Endothelial cell of umbilical vein (primary cell): Measurements from ENCODE around the gene CNST. TPM values are rescaled to one million over a fixed set of nuclear protein-coding genes. Genes with fewer than 3 reads are reported as not detected.
A peak's percentile ranks its signal among the peaks of the same experiment; 100 is the strongest.

ENCODE experiments used
- BruUV-seq: library from RNA; stranded (reverse); fragments of 400-500 nt; replicated peaks from 2 replicates; lab custom pipeline; 2021; lab: Mats Ljungman, UMichigan
- CTCF ChIA-PET: fragments of 300-600, 350-600 bp; sonication (Branson Sonifier 250); formaldehyde crosslinking; loops from one replicate; lab custom pipeline; 2021; ENCODE audit warnings: antibody characterized with exemption, inconsistent platforms; lab: Charles Lee
- POLR2A ChIA-PET: fragments of 300-600, 350-600 bp; sonication (Branson Sonifier 250); formaldehyde crosslinking; loops from one replicate; lab custom pipeline; 2021; ENCODE audit warnings: antibody characterized with exemption, inconsistent platforms; lab: Charles Lee
- DNase-seq: peaks from one replicate; pipeline ENCODE4 v3.0.0-alpha.2; 2011; ENCODE audit warnings: low read depth, low spot score
- FAIRE-seq: peaks from 2 replicates; lab custom pipeline; 2011; peaks lifted over from hg19 to GRCh38; lab: Jason Lieb, UNC
- H2AFZ ChIP-seq: 2 replicates; pipeline ENCODE4 v1.6.0; 2012; ENCODE audit warnings: low read depth, low read length, control low read depth, inconsistent platforms
- H3K27ac ChIP-seq: 2 replicates; pipeline ENCODE4 v1.5.1; 2011; ENCODE audit warnings: low read depth, mild to moderate bottlenecking, control low read depth, low read length, moderate library complexity; ENCODE audit not compliant: insufficient read depth
- H3K27me3 ChIP-seq, 2 experiments: 2 replicates each; pipeline versions ENCODE4 v1.6.0 to v1.6.1; 2011; ENCODE audit warnings: low read length in 2 of 2, mixed read lengths in 1 of 2; ENCODE audit not compliant: control insufficient read depth in 2 of 2, insufficient read depth in 2 of 2
- H3K36me3 ChIP-seq, 2 experiments: 2 replicates in 1 of 2; 3 replicates in 1 of 2; pipeline ENCODE4 v1.5.1; 2011; ENCODE audit warnings: low read length in 2 of 2, mild to moderate bottlenecking in 1 of 2, moderate library complexity in 1 of 2; ENCODE audit not compliant: control insufficient read depth in 2 of 2, insufficient read depth in 2 of 2; ENCODE audit errors: extremely low read depth in 1 of 2
- H3K4me1 ChIP-seq: 3 replicates; pipeline ENCODE4 v1.5.1; 2011; ENCODE audit warnings: mild to moderate bottlenecking, low read length; ENCODE audit not compliant: control insufficient read depth, insufficient read depth; ENCODE audit errors: extremely low read depth
- H3K4me2 ChIP-seq: 2 replicates; pipeline ENCODE4 v1.6.1; 2011; ENCODE audit warnings: low read length, control low read depth, mixed read lengths; ENCODE audit not compliant: insufficient read depth
- H3K4me3 ChIP-seq, 3 experiments: fragments of 200-600 bp in 1 of 3; sonication (generic), shearing (Covaris generic) in 1 of 3; replicated peaks in 1 of 3; 2 replicates each; pipeline ENCODE4 v1.5.1; 2011 to 2016; ENCODE audit warnings: control low read depth in 3 of 3, low read length in 3 of 3, mild to moderate bottlenecking in 2 of 3, inconsistent platforms in 1 of 3, low read depth in 1 of 3, moderate library complexity in 1 of 3; ENCODE audit not compliant: insufficient read depth in 1 of 3
- H3K79me2 ChIP-seq: 2 replicates; pipeline ENCODE4 v1.6.0; 2012; ENCODE audit warnings: low read length, inconsistent platforms; ENCODE audit not compliant: control insufficient read depth, insufficient read depth
- H3K9ac ChIP-seq: replicated peaks from 2 replicates; pipeline ENCODE3; 2011; ENCODE audit warnings: low read length, control low read depth; ENCODE audit not compliant: insufficient read depth; ENCODE audit errors: extremely low read depth
- H3K9me1 ChIP-seq: replicated peaks from 3 replicates; pipeline ENCODE4 v1.6.0; 2011; ENCODE audit warnings: mild to moderate bottlenecking, low read length; ENCODE audit not compliant: control insufficient read depth, insufficient read depth; ENCODE audit errors: extremely low read depth
- H3K9me3 ChIP-seq: replicated peaks from 2 replicates; pipeline ENCODE4 v1.5.1; 2012; ENCODE audit warnings: low read length, inconsistent platforms; ENCODE audit not compliant: control insufficient read depth, insufficient read depth
- H4K20me1 ChIP-seq: replicated peaks from 2 replicates; pipeline ENCODE3; 2011; ENCODE audit warnings: mild to moderate bottlenecking, low read length; ENCODE audit not compliant: control insufficient read depth, insufficient read depth; ENCODE audit errors: extremely low read depth
- EZH2 ChIP-seq: IDR thresholded peaks from 2 replicates; pipeline ENCODE4 v1.6.1; 2012; ENCODE audit warnings: borderline replicate concordance, low read depth, mild to moderate bottlenecking, moderate library complexity, low read length, inconsistent platforms; ENCODE audit not compliant: severe bottlenecking
- FOS ChIP-seq: IDR thresholded peaks from 2 replicates; pipeline ENCODE4 v1.6.1; 2011; ENCODE audit warnings: mild to moderate bottlenecking, low read length, moderate library complexity, borderline replicate concordance; ENCODE audit not compliant: insufficient read depth
- GATA2 ChIP-seq: IDR thresholded peaks from 2 replicates; pipeline ENCODE4 v1.7.0; 2011; ENCODE audit warnings: low read depth, mild to moderate bottlenecking, moderate library complexity, mixed read lengths, low read length; ENCODE audit not compliant: insufficient read length, insufficient read depth
- JUN ChIP-seq: IDR thresholded peaks from 2 replicates; pipeline ENCODE4 v1.6.1; 2011; ENCODE audit warnings: borderline replicate concordance, low read depth; ENCODE audit not compliant: insufficient read length, insufficient read depth
- MYC ChIP-seq: IDR thresholded peaks from one replicate; pipeline ENCODE4 v1.6.1; 2011; ENCODE audit warnings: mild to moderate bottlenecking, low read depth, low read length
- POLR2A ChIP-seq: IDR thresholded peaks from 2 replicates; pipeline ENCODE4 v1.6.1; 2012; ENCODE audit warnings: low read depth, mild to moderate bottlenecking, control low read depth, low read length
- POLR2AphosphoS5 ChIP-seq: IDR thresholded peaks from 2 replicates; pipeline ENCODE4 v1.6.1; 2012; ENCODE audit warnings: low read depth, mild to moderate bottlenecking, control low read depth, low read length, moderate library complexity; ENCODE audit not compliant: insufficient read depth
- dilution Hi-C: fragments of 300-500 bp; cut with MboI; formaldehyde crosslinking; loops from one replicate; pipeline ENCODE4 v1.15.0; 2019; ENCODE audit warnings: low sequenced_read_pairs; ENCODE audit not compliant: extremely low pct_ligation_motif_present
- intact Hi-C: fragments of 100-400 bp; cut with micrococcal nuclease; formaldehyde crosslinking; loops from one replicate; pipeline ENCODE4 v1.10.0; 2022
- polyA plus RNA-seq, 4 experiments: library from polyadenylated mRNA; depleted of rRNA in 3 of 4; stranded (reverse) in 3 of 4; unstranded in 1 of 4; fragments of >200 nt; gene quantifications; 2 replicates each; pipeline versions ENCODE4 v1.2.1 to v1.2.3, GENCODE V29; 2011 to 2012; ENCODE audit warnings: missing spikeins in 1 of 4
- total RNA-seq: library from RNA; stranded (reverse); gene quantifications from 2 replicates; pipeline ENCODE4 v1.2.3, GENCODE V29; 2021
- TF ChIP-seq, protein P1 (sequence below), 2 donors: IDR thresholded peaks; 1 replicate in 1 of 2; 2 replicates in 1 of 2; pipeline ENCODE4 v1.5.1; 2011; ENCODE audit warnings: low read length in 2 of 2, mild to moderate bottlenecking in 2 of 2, moderate library complexity in 2 of 2, control low read depth in 1 of 2, inconsistent platforms in 1 of 2, low read depth in 1 of 2; ENCODE audit not compliant: insufficient read depth in 1 of 2; ENCODE audit errors: extremely low read depth in 1 of 2
- TF ChIP-seq, protein P2 (sequence below): IDR thresholded peaks from 2 replicates; pipeline ENCODE4 v1.6.1; 2011; ENCODE audit not compliant: insufficient read depth, insufficient read length

CNST gene
- total and polyA plus RNA-seq, 2 donors (not counting 3 experiments of a cell fraction or from before 2014, with no cell fraction given), result 6.3 to 18.1 TPM

DNA sequence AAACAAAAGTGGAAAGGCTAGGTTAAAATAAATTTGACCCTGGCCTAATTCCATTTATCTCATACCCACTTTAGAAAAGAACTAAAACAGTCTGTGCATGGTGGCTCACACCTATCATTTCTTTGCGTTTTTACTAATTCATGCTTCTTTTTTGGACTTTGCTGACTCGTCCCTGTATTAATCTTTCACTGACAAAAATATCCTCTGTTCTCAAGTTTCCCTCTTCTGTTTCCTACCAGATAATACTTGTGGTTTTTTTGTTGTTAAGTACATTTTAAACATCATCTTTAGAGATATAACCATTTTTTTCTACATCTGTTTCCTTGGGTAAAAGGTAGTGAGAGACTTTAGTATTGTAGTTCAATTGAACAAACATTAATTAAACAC, 11.5 kb downstream of the CNST start:
- H2AFZ ChIP-seq, result no peak overlapping the region
- TF ChIP-seq GATA2 (no peak), FOS (no peak), POLR2A (no peak), MYC (no peak), JUN (no peak), POLR2AphosphoS5 (no peak), EZH2 (no peak)
- TF ChIP-seq, protein P1, sequence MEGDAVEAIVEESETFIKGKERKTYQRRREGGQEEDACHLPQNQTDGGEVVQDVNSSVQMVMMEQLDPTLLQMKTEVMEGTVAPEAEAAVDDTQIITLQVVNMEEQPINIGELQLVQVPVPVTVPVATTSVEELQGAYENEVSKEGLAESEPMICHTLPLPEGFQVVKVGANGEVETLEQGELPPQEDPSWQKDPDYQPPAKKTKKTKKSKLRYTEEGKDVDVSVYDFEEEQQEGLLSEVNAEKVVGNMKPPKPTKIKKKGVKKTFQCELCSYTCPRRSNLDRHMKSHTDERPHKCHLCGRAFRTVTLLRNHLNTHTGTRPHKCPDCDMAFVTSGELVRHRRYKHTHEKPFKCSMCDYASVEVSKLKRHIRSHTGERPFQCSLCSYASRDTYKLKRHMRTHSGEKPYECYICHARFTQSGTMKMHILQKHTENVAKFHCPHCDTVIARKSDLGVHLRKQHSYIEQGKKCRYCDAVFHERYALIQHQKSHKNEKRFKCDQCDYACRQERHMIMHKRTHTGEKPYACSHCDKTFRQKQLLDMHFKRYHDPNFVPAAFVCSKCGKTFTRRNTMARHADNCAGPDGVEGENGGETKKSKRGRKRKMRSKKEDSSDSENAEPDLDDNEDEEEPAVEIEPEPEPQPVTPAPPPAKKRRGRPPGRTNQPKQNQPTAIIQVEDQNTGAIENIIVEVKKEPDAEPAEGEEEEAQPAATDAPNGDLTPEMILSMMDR (IDR thresholded peaks at IDR 0.05; ENCODE audit: extremely low read depth in 1 of 2, insufficient read depth in 1 of 2, low read depth in 1 of 2, low read length in 2 of 2), result no peak
- TF ChIP-seq, protein P2, sequence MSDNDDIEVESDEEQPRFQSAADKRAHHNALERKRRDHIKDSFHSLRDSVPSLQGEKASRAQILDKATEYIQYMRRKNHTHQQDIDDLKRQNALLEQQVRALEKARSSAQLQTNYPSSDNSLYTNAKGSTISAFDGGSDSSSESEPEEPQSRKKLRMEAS, result no peak
- H3K36me3 ChIP-seq, result no peaks in the 10 kb centered on the region
- peak; percentile 37 for DNase-seq
- intact Hi-C loops, result no loop called here
- no peaks in the 10 kb centered on the region for H4K20me1 ChIP-seq
- no peak overlapping the region for H3K9ac ChIP-seq
- no TSS peak for BruUV-seq
- H3K27ac ChIP-seq, result no peak overlapping the region
- dilution Hi-C loops, result no loop called here
- no peak overlapping the region for H3K4me3 ChIP-seq
- peaks cover 48% of the 10 kb centered on the region for H3K79me2 ChIP-seq
- ChIA-PET CTCF (no interaction called here), POLR2A (no interaction called here)
- no peaks in the 10 kb centered on the region for H3K27me3 ChIP-seq
- H3K4me2 ChIP-seq, result no peak overlapping the region
- peaks cover 3% of the 10 kb centered on the region for H3K4me1 ChIP-seq
- FAIRE-seq, result no peak
- H3K9me1 ChIP-seq, result no peaks in the 10 kb centered on the region
- no peaks in the 10 kb centered on the region for H3K9me3 ChIP-seq
